Activated CD4-positive, alpha-beta memory T cell treated with anti-CD3 and anti-CD28 coated beads for 36 hours (primary cell): ENCODE data around the gene COMMD6. TPM values are rescaled to one million over a fixed set of nuclear protein-coding genes. Genes with fewer than 3 reads are reported as not detected.
"Not testable (repeated sequence)": the region's sequence is repeated elsewhere in the genome, so short reads cannot be mapped to it uniquely, and the experiment has no call there.

Experiments used
- CTCF ChIA-PET: fragments of 350-600 bp; sonication (Branson Sonifier 250); formaldehyde crosslinking; loops from one replicate; lab custom pipeline; 2021; ENCODE audit warnings: antibody characterized with exemption, inconsistent platforms; lab: Charles Lee
- POLR2A ChIA-PET: fragments of 350-600 bp; sonication (Branson Sonifier 250); formaldehyde crosslinking; loops from one replicate; lab custom pipeline; 2021; ENCODE audit warnings: antibody characterized with exemption; lab: Charles Lee
- DNase-seq: peaks from one replicate; pipeline ENCODE4 v3.0.0-alpha.2; 2020
- H3K27ac Mint-ChIP-seq: one replicate; pipeline ENCODE4 v1.8.0; 2021; ENCODE audit warnings: mixed read lengths
- H3K27me3 Mint-ChIP-seq: one replicate; pipeline ENCODE4 v1.8.0; 2021; ENCODE audit warnings: mixed read lengths
- H3K36me3 Mint-ChIP-seq: one replicate; pipeline ENCODE4 v1.8.0; 2021; ENCODE audit warnings: mixed read lengths
- H3K4me1 Mint-ChIP-seq: one replicate; pipeline ENCODE4 v1.8.0; 2021; ENCODE audit warnings: low read depth, mixed read lengths
- H3K4me3 Mint-ChIP-seq: one replicate; pipeline ENCODE4 v1.8.0; 2021; ENCODE audit warnings: mild to moderate bottlenecking, mixed read lengths
- H3K9me3 Mint-ChIP-seq: one replicate; pipeline ENCODE4 v1.8.0; 2021; ENCODE audit warnings: mixed read lengths
- intact Hi-C: fragments of 100-400 bp; cut with micrococcal nuclease; formaldehyde crosslinking; loops from one replicate; pipeline ENCODE4 v1.15.1; 2023
- total RNA-seq, 2 experiments: library from RNA; stranded (reverse); gene quantifications; one replicate each; pipeline ENCODE4 v1.2.3, GENCODE V29; 2021

The COMMD6 gene
- total RNA-seq, 2 experiments from 2014 or later = 130 to 136 TPM

DNA sequence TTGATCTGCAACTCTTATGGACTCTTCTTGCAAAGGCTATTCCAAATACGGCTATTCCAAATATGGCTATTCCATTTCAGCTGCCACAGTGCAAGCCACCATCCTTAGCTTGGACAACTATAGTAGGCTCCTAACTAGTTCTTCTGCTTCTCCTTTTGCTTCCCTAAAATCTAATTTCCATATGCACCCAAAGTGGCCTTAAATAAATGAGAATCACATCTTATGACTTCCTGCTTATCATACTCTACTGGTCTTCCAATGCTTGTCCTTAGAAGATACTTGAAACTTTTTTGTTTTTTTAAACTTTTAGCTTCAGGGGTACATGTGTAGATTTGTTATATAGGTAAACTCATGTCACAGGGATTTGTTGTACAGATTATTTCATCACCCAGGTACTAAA is 16.8 kb upstream of the COMMD6 start:
- DNase-seq = no peak
- Mint-ChIP-seq H3K27ac (no peak overlapping the region), H3K9me3 (no peaks in the 10 kb centered on the region), H3K4me3 (no peak overlapping the region), H3K4me1 (peaks cover 51% of the 10 kb centered on the region), H3K27me3 (no peaks in the 10 kb centered on the region), H3K36me3 (peaks cover 17% of the 10 kb centered on the region)
- ChIA-PET POLR2A (no interaction called here), CTCF (interaction anchor here (1.5 kb wide), 1 partner anchor 73 kb away, joined by 7 read pairs; the partner anchor contains the start of gene TBC1D4)
- intact Hi-C loops = loop anchor here (10.0 kb wide), 1 partner anchor 1790 kb away; no protein-coding TSS in a partner anchor

DNA sequence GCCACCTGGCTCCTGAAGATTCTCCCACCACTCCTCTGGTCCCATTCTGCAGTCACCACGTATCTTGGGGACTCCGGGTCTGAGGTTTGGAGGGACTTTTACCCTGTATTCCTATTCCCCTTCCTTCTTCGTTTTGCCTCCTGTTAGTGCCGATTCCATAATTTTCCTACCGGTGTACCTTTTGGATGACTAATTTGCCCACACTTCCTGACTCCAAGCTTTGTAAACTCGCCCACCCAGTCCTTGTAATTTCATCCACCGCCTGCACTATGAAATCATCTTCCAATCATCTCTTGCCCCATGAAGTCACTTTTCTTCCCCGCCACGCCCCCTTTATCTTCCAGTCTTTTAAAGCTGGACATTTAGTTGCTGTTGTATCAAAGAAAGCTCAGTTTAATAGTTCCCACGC is 12.5 kb upstream of the COMMD6 start:
- CTCF ChIA-PET = interaction anchor here (0.7 to 1.3 kb wide), 6 partner anchors 11 to 224 kb away, joined by 3 to 10 read pairs (median 3); partner anchors contain the start of gene TBC1D4
- POLR2A ChIA-PET = interaction anchor here (0.9 kb wide), 1 partner anchor 224 kb away, joined by 3 read pairs; no protein-coding TSS in a partner anchor
- Mint-ChIP-seq H3K27me3 (no peaks in the 10 kb centered on the region), H3K27ac (peak overlapping the region; percentile 95), H3K4me1 (peaks cover 41% of the 10 kb centered on the region), H3K36me3 (peaks cover 14% of the 10 kb centered on the region), H3K9me3 (no peaks in the 10 kb centered on the region), H3K4me3 (peak overlapping the region; percentile 97)
- intact Hi-C loops = loop anchor here (10.0 kb wide), 1 partner anchor 1785 kb away; no protein-coding TSS in a partner anchor
- peak; percentile 58 for DNase-seq

DNA sequence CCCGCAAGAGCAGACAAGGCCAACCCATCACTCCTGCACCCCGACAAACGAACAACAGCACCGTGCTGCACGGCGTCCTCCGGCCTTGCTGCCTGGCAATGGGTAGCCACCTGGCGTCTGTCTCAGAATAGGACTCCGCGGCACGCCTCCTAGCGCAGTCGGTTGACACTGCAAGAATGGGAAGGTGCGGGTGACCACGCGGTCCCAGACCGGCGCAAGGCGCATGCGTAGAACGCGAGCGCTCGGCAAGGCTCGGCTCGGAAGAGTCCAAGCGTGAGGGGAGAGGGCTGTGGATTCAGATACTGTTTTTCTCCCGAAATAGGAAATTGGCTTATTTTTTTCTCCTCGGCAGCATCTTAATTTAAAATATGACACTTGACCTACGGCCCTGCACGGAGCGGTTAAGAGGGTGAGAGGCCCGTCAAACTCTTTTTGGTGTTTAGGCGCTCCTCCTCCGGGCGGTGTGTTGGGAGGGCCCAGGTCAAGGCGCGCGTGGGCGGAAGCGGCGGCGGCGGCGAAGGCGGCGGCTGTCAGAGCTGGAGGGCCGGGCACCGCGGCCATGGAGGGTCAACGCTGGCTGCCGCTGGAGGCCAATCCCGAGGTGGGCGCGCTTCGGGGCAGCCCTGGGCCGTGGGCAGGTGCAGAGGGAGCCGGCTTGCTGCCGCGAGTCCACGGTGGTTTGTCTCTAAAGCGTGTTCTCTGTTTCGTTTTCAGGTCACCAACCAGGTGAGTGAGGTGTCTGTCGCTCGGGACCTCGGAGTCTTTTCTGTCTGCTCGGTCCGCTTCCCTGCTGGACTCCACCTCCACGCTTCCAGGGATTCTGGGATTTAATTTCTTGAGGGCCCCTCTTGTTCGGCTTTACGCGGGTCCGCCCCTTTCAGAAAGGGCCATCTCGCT is 11.9 kb upstream of the COMMD6 start, which contains the start of gene UCHL3:
Gene UCHL3 (plus strand): TSS at position 530 of the 897 bp plus-strand sequence. CDS start 30 bp downstream, at position 560.
- H3K27me3 Mint-ChIP-seq = no peaks in the 10 kb centered on the region
- peak within 1 kb of the TSS; percentile 97 for H3K4me3 Mint-ChIP-seq
- peak; percentile 98 for DNase-seq
- no peaks in the 10 kb centered on the region for H3K9me3 Mint-ChIP-seq
- POLR2A ChIA-PET = no interaction called here
- CTCF ChIA-PET = interaction anchor here (0.8 to 1.3 kb wide), 4 partner anchors 12 to 184 kb away, joined by 3 to 8 read pairs (median 3); partner anchors contain the start of gene TBC1D4
- intact Hi-C loops = loop anchor here (1.0 to 10.0 kb wide), 8 partner anchors 12 to 1785 kb away; partner anchors contain the start of genes COMMD6, LMO7 and TBC1D4
- peaks cover 35% of the 10 kb centered on the region for H3K4me1 Mint-ChIP-seq
- H3K27ac Mint-ChIP-seq = peak within 1 kb of the TSS; percentile 95
- H3K36me3 Mint-ChIP-seq = peaks cover 9% of the 10 kb centered on the region

DNA sequence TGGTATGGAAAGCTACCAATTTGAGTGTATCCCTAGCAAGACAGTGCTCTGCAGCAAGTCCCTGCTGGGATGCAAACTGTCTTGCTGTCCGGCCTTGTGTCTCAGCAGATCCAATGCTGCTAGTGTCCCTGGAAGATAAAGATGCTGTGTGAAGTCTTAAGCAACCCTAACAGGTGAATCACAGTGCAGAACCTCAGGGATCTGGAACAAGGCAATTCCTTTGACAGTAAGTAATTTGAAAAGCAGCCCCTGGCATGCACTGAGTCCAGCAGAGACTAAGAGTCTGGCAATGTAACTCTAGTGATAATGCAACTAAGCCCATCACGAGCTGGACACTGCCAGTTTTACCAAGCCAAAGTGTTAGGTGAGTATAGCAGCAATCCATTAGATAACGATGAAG is 10.3 kb upstream of the COMMD6 start:
- no peak overlapping the region for H3K27ac Mint-ChIP-seq
- no peaks in the 10 kb centered on the region for H3K27me3 Mint-ChIP-seq
- H3K36me3 Mint-ChIP-seq = peaks cover 2% of the 10 kb centered on the region
- H3K4me3 Mint-ChIP-seq = no peak overlapping the region
- no peaks in the 10 kb centered on the region for H3K9me3 Mint-ChIP-seq
- intact Hi-C loops = loop anchor here (2.0 to 5.0 kb wide), 3 partner anchors 183 to 221 kb away; no protein-coding TSS in a partner anchor
- CTCF ChIA-PET = interaction anchor here (1.4 kb wide), 1 partner anchor 175 kb away, joined by 6 read pairs; no protein-coding TSS in a partner anchor
- DNase-seq = no peak
- peaks cover 23% of the 10 kb centered on the region for H3K4me1 Mint-ChIP-seq
- POLR2A ChIA-PET = no interaction called here

DNA sequence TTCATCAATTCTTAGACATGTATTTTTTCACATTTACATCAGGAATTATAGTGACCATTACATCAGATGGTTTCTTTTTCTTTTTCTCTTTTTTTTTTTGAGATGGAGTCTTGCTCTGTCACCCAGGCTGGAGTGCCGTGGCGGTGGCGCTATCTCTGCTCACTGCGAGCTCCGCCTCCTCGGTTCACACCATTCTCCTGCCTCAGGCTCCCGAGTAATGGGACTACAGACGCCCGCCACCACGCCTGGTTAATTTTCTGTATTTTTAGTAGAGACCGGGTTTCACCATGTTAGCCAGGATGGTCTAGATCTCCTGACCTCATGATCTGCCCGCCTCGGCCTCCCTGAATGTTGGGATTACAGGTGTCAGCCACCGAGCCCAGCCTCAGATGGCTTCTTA is 7.7 kb upstream of the COMMD6 start:
- DNase-seq, H3K36me3 Mint-ChIP-seq, CTCF ChIA-PET, H3K27ac Mint-ChIP-seq, POLR2A ChIA-PET, H3K9me3 Mint-ChIP-seq, H3K4me3 Mint-ChIP-seq, H3K27me3 Mint-ChIP-seq: not testable (repeated sequence)
- intact Hi-C loops = loop anchor here (5.0 kb wide), 1 partner anchor 217 kb away; no protein-coding TSS in a partner anchor
- peaks cover 10% of the 10 kb centered on the region for H3K4me1 Mint-ChIP-seq

DNA sequence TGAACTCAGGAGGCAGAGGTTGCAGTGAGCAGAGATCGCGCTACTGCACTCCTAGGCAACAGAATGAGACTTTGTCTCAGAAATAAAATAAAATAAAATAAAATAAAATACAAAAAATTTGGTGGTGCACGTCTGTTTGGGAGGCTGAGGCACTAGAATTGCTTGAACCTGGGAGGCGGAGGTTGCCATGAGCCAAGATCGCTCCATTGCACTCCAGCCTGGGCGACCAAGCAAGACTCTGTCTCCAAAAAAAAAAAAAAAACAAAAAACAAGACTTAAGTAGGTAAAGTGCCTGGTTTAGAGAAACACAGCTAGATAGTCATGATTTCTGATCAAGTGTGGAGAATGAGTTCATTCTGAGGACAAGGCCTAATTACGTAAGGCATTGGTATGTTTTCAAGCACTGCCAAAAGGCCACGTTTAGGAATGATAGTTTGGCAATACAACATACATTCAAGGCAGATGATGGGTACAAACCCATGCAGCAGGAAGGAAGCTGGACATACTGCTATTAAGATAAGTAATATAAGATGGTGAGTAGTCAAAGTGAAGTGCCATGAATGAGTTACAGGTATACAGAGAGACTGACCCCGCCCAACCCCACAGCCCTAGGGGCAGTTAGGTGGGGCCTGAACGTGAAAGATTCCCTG is 7.2 kb upstream of the COMMD6 start:
- Mint-ChIP-seq H3K9me3 (no peaks in the 10 kb centered on the region), H3K4me3 (no peak overlapping the region), H3K27ac (no peak overlapping the region), H3K4me1 (peaks cover 7% of the 10 kb centered on the region), H3K27me3 (no peaks in the 10 kb centered on the region), H3K36me3 (peaks cover 2% of the 10 kb centered on the region)
- ChIA-PET CTCF (no interaction called here), POLR2A (no interaction called here)
- DNase-seq = no peak
- intact Hi-C loops = loop anchor here (5.0 kb wide), 1 partner anchor 217 kb away; no protein-coding TSS in a partner anchor

DNA sequence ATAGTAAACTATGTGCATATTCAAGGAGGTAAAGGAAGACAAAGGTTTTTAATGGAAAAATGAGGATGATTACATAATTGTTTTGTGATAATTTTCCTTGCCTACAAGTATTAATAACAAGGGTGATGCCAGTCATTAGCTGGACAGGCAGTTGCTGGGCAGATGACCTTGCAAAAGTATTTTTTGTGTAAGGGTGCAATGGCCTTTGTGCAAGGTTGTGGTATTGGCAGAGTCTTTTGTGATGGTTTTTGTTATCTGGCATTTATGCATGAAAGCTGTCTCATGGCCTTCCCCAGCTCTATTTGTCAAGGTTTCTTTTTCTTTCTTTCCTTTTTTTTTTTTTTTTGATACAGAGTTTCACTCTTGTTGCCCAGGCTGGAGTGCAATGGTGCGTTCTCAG is 4.3 kb upstream of the COMMD6 start:
- no peaks in the 10 kb centered on the region for H3K36me3 Mint-ChIP-seq
- H3K27me3 Mint-ChIP-seq = no peaks in the 10 kb centered on the region
- no peak overlapping the region for H3K4me3 Mint-ChIP-seq
- H3K4me1 Mint-ChIP-seq = peaks cover under 1% of the 10 kb centered on the region
- no peaks in the 10 kb centered on the region for H3K9me3 Mint-ChIP-seq
- POLR2A ChIA-PET = no interaction called here
- CTCF ChIA-PET = no interaction called here
- H3K27ac Mint-ChIP-seq = no peak overlapping the region
- intact Hi-C loops = no loop called here
- DNase-seq = no peak

DNA sequence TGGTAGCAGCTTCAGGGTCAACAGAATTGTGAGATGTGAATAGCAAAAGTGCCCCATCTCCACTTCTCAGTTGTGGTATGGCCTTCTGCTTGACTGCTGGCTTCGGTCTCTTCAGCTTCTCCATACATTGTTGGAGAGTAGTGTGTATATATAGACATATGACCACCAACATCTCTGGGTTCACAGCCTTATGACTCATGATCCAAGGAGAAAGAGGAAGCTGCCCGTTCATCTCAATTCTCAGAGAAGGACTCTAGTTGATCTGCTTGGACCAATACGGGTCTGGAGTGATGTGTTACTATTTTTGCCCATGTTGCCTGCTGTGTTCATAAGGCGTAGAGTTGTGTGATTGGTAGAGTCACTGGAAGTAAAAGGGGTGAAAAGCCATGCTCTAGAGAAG is 3.6 kb upstream of the COMMD6 start:
- no peak overlapping the region for H3K4me3 Mint-ChIP-seq

DNA sequence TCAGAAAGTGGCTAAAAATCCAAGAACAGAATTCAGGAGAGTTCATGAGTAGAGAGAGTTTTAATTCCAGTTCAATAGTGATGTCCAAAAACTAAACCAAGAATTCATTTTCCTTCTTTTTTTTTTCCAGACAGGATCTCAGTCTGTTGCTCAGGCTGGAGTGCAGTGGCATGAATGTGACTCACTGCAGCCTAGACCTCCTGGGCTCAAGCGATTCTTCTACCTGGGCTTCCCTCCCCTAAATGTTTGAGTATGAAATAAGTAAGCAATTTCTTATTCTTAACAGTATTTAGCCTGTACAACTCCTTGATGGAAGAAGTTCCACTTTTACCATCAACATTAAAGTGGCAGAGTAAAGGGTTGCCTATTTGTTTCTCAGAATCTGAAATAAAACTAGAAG is 3.8 kb downstream of the COMMD6 start:
- peaks cover 24% of the 10 kb centered on the region for H3K36me3 Mint-ChIP-seq
- no peak overlapping the region for H3K27ac Mint-ChIP-seq
- H3K4me1 Mint-ChIP-seq = peaks cover 45% of the 10 kb centered on the region
- H3K27me3 Mint-ChIP-seq = no peaks in the 10 kb centered on the region
- DNase-seq = no peak
- H3K9me3 Mint-ChIP-seq = no peaks in the 10 kb centered on the region
- ChIA-PET CTCF (no interaction called here), POLR2A (no interaction called here)
- intact Hi-C loops = no loop called here
- H3K4me3 Mint-ChIP-seq = no peak overlapping the region

More for the DNA sequence above, 3.6 kb upstream of the COMMD6 start:
- ChIA-PET POLR2A (no interaction called here), CTCF (no interaction called here)
- Mint-ChIP-seq H3K27ac (no peak overlapping the region), H3K9me3 (no peaks in the 10 kb centered on the region), H3K36me3 (peaks cover 1% of the 10 kb centered on the region), H3K4me1 (peaks cover 7% of the 10 kb centered on the region), H3K27me3 (no peaks in the 10 kb centered on the region)
- no peak for DNase-seq
- intact Hi-C loops = no loop called here

DNA sequence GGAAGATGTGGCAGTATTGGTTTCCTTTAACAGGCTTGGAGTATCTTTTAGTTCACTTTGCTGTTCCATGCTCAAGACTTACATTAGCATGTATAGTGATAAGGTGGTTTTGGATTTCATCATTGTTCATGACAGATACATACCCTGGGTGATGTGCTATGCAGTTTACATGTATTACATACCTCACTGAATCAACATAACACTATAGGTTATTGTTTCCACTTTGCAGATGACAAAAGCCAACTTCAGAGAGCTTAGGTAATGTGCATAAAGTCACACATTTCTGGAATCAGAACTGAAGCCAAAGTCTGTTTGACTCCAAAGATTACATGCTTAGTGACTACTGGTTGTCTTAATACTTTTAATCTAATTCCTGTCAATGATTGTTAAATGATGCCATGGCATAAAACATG is 7.1 kb downstream of the COMMD6 start:
- Mint-ChIP-seq H3K27ac (peak overlapping the region; percentile 54), H3K36me3 (peaks cover 32% of the 10 kb centered on the region), H3K4me1 (peaks cover 35% of the 10 kb centered on the region), H3K9me3 (no peaks in the 10 kb centered on the region), H3K4me3 (no peak overlapping the region), H3K27me3 (no peaks in the 10 kb centered on the region)
- ChIA-PET CTCF (no interaction called here), POLR2A (no interaction called here)
- intact Hi-C loops = no loop called here
- DNase-seq = no peak

DNA sequence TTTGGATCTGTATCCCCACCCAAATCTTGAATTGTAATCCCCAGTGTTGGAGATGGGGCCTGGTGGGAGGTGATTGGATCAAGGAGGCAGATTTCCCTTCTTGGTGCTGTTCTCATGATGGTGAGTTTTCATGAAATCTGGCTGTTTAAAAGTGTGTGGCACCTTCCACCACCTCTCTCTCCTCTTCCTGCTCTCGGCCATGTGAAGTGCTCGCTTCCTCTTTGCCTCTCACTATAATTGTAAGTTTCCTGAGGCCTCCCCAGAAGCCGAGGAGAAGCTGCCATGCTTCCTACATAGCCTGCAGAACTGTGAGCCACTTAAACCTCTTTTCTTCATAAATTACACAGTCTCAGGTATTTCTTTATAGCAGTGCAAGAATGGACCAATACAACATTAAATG is 15.7 kb downstream of the COMMD6 start:
- ChIA-PET CTCF (no interaction called here), POLR2A (no interaction called here)
- Mint-ChIP-seq H3K4me3 (no peak overlapping the region), H3K27ac (no peak overlapping the region), H3K9me3 (no peaks in the 10 kb centered on the region), H3K36me3 (peaks cover 13% of the 10 kb centered on the region), H3K4me1 (no peaks in the 10 kb centered on the region), H3K27me3 (no peaks in the 10 kb centered on the region)
- intact Hi-C loops = no loop called here
- no peak for DNase-seq
